ENCODE measurements around the gene KIAA0232. TPM values are rescaled to one million over a fixed set of nuclear protein-coding genes. Genes with fewer than 3 reads are reported as not detected.

The KIAA0232 gene
- total and polyA plus RNA-seq, 9 of the 15 experiments (the other 6 are each of a cell fraction or from before 2014, with no cell fraction given) = 3.5 to 17.4 (median 13.0) TPM

DNA sequence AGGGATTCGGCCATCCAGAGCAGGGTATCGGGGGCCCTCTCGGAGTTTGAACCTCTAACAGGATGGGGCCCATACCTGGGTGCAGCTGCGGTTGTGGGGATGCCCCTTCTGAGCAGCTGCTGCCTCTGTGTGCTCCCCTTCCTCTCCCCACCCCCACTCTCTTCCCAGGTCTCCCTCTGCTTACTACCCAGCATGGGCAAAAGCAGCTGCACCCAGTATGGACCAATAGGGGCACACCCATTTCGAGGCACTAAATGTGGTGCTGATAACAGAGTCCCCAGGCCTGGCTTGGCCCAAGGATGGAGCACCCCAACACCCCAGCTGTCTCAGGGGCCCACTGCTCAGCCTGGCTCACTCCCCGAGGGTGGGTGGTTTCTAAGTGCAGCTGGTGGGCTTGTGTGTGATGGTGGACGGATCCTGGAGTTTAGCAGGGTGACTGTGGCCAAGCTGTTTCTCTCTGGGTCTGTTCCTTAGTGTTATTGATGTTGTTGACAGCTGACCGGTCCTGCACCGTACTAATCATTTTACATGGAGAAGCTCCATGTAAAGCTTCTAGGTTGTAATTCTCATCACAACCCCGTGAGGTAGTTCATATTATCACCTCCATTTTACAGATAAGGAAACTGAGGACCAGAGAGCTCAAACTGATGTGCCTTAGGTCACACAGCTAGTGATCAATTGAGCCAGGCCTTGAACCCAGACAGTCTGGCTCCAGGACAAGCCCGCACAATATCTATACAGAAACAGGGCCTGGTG, 13.1 kb upstream of the KIAA0232 start:
- FAIRE-seq (no peak), ATAC-seq (no peak), DNase-seq (ENCODE audit: extremely low read depth in 1 of 4, low spot score in 3 of 4) (no peak)
- H3K36me3 ChIP-seq (ENCODE audit: control insufficient read depth, insufficient read depth, low read length) = no peaks in the 10 kb centered on the region
- H3K79me2 ChIP-seq (ENCODE audit: control insufficient read depth, insufficient read depth, low read length) = no peaks in the 10 kb centered on the region
- H3K4me3 ChIP-seq = no peak overlapping the region
- ChIA-PET CTCF (ENCODE audit: low intra/inter-chr PET ratio) (no interaction called here), POLR2A (interaction anchor here (0.6 to 3.3 kb wide), 5 partner anchors 9 to 301 kb away, joined by 3 to 30 read pairs (median 8); partner anchors contain the start of gene KIAA0232)
- in situ Hi-C loops (cut with MboI) (loop anchor here (5.0 kb wide), 1 partner anchor 47 kb away; no protein-coding TSS in a partner anchor), intact Hi-C loops (cut with micrococcal nuclease) (no loop called here)
- H4K20me1 ChIP-seq (replicated peaks; ENCODE audit: control insufficient read depth, insufficient read depth, low read length) = no peaks in the 10 kb centered on the region
- H3K4me2 ChIP-seq (ENCODE audit: insufficient read depth, low read length) = no peak overlapping the region
- no peak overlapping the region for H3K27ac ChIP-seq (ENCODE audit: extremely low read depth, low read depth, low read length)
- no TSS peak for BruUV-seq (replicated peaks)
- no peaks in the 10 kb centered on the region for H3K9me1 ChIP-seq (ENCODE audit: control insufficient read depth, insufficient read depth, low read length)
- WGBS (ENCODE audit: insufficient coverage, low coverage, missing lambda C conversion rate) = 37% methylated on average over 11 of the region's 11 CpGs
- TF ChIP-seq ZNF263 (CRISPR knock-in tag; IDR thresholded peaks at IDR 0.05; ENCODE audit: borderline replicate concordance) = no peak
- no peak for TF ChIP-seq STAG1 (CRISPR knock-in tag; IDR thresholded peaks at IDR 0.05; ENCODE audit: borderline replicate concordance)
- TF ChIP-seq PREB (CRISPR knock-in tag; IDR thresholded peaks at IDR 0.05) = no peak
- TF ChIP-seq THRA (IDR thresholded peaks at IDR 0.05) = no peak
- TF ChIP-seq ZNF507 (tag; conservative IDR thresholded peaks at IDR 0.05) = no peak
- TF ChIP-seq ZNF780A (CRISPR knock-in tag; IDR thresholded peaks at IDR 0.05) = no peak
- peak; percentile 17 for TF ChIP-seq RBM25 (IDR thresholded peaks at IDR 0.05; ENCODE audit: low read depth, low read length, severe bottlenecking)
- no peak for TF ChIP-seq XRCC4 (IDR thresholded peaks at IDR 0.05; ENCODE audit: extremely low read depth, insufficient read depth, insufficient read length)
- H3K9me3 ChIP-seq (replicated peaks; ENCODE audit: control insufficient read depth, insufficient read depth, low read depth, low read length) = no peaks in the 10 kb centered on the region
- H3K27me3 ChIP-seq (ENCODE audit: control insufficient read depth in 2 of 2, insufficient read depth in 2 of 2, low read length in 2 of 2) = 0 out of 5 replicates have a peak, but pooled peaks cover 0 to 8% of the 10 kb centered on the region in 2 experiments
- peaks cover 12 to 20% of the 10 kb centered on the region in 2 experiments for H3K4me1 ChIP-seq (replicated peaks in 1 of 2; ENCODE audit: control insufficient read depth in 2 of 2, insufficient read depth in 2 of 2, low read length in 2 of 2)
- H2AFZ ChIP-seq (ENCODE audit: low read depth, low read length) = no peak overlapping the region
- H3K9ac ChIP-seq (ENCODE audit: insufficient read depth in 1 of 2, low read depth in 2 of 2, low read length in 2 of 2) = no peak overlapping the region

Measured in K562 (cell line).